Mesendoderm (in vitro differentiated cells): ENCODE measurements around the gene SDK1.

ENCODE experiments used
- DNase-seq: peaks from one replicate; pipeline ENCODE4 v3.0.0; 2013
- H2AK5ac ChIP-seq: 2 replicates; pipeline ENCODE4 v1.6.1; 2013; ENCODE audit warnings: low read length, inconsistent platforms
- H2BK120ac ChIP-seq: 2 replicates; pipeline ENCODE4 v1.6.1; 2013; ENCODE audit warnings: low read depth, mild to moderate bottlenecking, low read length, moderate library complexity, mixed read lengths
- H2BK15ac ChIP-seq: replicated peaks from 2 replicates; pipeline ENCODE4 v1.6.1; 2013; ENCODE audit warnings: low read depth, mild to moderate bottlenecking, moderate library complexity
- H2BK5ac ChIP-seq: 2 replicates; pipeline ENCODE4 v1.6.1; 2013; ENCODE audit warnings: low read length, inconsistent platforms
- H3K18ac ChIP-seq: 2 replicates; pipeline ENCODE4 v1.6.1; 2013; ENCODE audit warnings: mild to moderate bottlenecking, low read length, mixed read lengths
- H3K23ac ChIP-seq: one replicate; pipeline ENCODE4 v1.6.1; 2013; ENCODE audit warnings: low read length
- H3K27ac ChIP-seq: 2 replicates; pipeline ENCODE4 v1.5.1; 2013; ENCODE audit warnings: low read depth, mild to moderate bottlenecking, inconsistent platforms, low read length, moderate library complexity
- H3K27me3 ChIP-seq: 2 replicates; pipeline ENCODE4 v1.6.1; 2013; ENCODE audit warnings: low read length, control low read depth, mild to moderate bottlenecking, inconsistent platforms; ENCODE audit not compliant: insufficient read depth, poor library complexity
- H3K36me3 ChIP-seq: 2 replicates; pipeline ENCODE4 v1.6.1; 2013; ENCODE audit warnings: low read length, inconsistent platforms; ENCODE audit not compliant: control insufficient read depth, insufficient read depth
- H3K4ac ChIP-seq: one replicate; pipeline ENCODE4 v1.6.1; 2013; ENCODE audit warnings: low read depth, mild to moderate bottlenecking, low read length, moderate library complexity
- H3K4me1 ChIP-seq: 2 replicates; pipeline ENCODE4 v1.6.1; 2013; ENCODE audit warnings: low read depth, low read length, inconsistent platforms; ENCODE audit not compliant: control insufficient read depth
- H3K4me2 ChIP-seq: 2 replicates; pipeline ENCODE4 v1.6.1; 2013; ENCODE audit warnings: low read length
- H3K4me3 ChIP-seq: 2 replicates; pipeline ENCODE4 v1.5.1; 2013; ENCODE audit warnings: mild to moderate bottlenecking, low read length
- H3K56ac ChIP-seq: one replicate; pipeline ENCODE4 v1.6.1; 2013; ENCODE audit warnings: low read length
- H3K79me1 ChIP-seq: 2 replicates; pipeline ENCODE4 v1.6.1; 2013; ENCODE audit warnings: low read length, inconsistent platforms
- H3K79me2 ChIP-seq: 2 replicates; pipeline ENCODE4 v1.6.1; 2013; ENCODE audit warnings: mild to moderate bottlenecking, low read length; ENCODE audit not compliant: control insufficient read depth, insufficient read depth
- H3K9ac ChIP-seq: 2 replicates; pipeline ENCODE4 v1.6.1; 2013; ENCODE audit warnings: low read length, inconsistent platforms
- H4K5ac ChIP-seq: one replicate; pipeline ENCODE4 v1.6.1; 2013; ENCODE audit warnings: low read length
- H4K8ac ChIP-seq: one replicate; pipeline ENCODE4 v1.6.1; 2013; ENCODE audit warnings: low read depth, mild to moderate bottlenecking, control low read depth, low read length, moderate library complexity
- WGBS: extraction: QIAGEN DNeasy Blood & Tissue Kit; methylation state at CpG from one replicate; pipeline ENCODE4 v1.1.7; 2013; ENCODE audit warnings: low lambda C conversion rate, missing lambda C conversion rate; ENCODE audit not compliant: insufficient coverage; ENCODE audit errors: extremely low coverage; 5-methylcytosine and 5-hydroxymethylcytosine counted together

SDK1 gene

DNA sequence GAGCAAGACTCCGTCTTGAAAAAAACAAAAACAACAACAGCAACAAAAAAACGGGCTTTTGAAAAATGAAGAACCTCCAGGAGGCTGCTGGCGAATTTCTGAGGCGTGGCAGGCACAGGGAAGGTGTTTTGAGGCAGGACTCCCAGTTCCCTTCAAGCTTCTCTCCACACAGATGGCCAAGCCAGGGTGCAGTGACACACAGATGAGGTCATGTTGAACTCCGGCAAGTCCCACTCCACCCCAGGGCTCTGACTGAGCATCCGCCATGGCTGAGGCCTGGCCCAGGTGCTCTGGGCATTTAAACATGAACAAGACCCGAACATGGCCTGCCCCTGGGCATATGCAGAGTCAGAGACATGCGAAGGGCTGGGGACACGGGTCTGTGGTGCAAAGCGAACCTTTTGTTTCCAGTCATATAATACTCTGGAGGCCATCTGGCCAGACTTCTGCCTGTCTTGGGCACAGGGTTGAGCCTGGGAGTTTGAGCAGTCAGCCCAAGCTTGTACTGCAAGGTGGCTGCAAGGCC is 866.4 kb downstream of the SDK1 start:
- Histone ChIP-seq H2BK5ac (no peak overlapping the region), H3K79me1 (no peaks in the 10 kb centered on the region), H4K8ac (no peak overlapping the region), H3K4me1 (no peaks in the 10 kb centered on the region), H4K5ac (no peak overlapping the region), H3K18ac (no peak overlapping the region), H3K56ac (no peak overlapping the region), H3K9ac (no peak overlapping the region), H2BK120ac (no peak overlapping the region), H3K79me2 (no peaks in the 10 kb centered on the region), H3K4me2 (no peak overlapping the region), H3K23ac (no peak overlapping the region), H3K4me3 (no peak overlapping the region), H2AK5ac (no peak overlapping the region), H2BK15ac (no peak overlapping the region), H3K4ac (no peak overlapping the region), H3K27me3 (no peaks in the 10 kb centered on the region), H3K27ac (no peak overlapping the region), H3K36me3 (no peaks in the 10 kb centered on the region)
- no peak for DNase-seq
- WGBS = no CpG with 5 or more reads among the region's 10 CpGs

DNA sequence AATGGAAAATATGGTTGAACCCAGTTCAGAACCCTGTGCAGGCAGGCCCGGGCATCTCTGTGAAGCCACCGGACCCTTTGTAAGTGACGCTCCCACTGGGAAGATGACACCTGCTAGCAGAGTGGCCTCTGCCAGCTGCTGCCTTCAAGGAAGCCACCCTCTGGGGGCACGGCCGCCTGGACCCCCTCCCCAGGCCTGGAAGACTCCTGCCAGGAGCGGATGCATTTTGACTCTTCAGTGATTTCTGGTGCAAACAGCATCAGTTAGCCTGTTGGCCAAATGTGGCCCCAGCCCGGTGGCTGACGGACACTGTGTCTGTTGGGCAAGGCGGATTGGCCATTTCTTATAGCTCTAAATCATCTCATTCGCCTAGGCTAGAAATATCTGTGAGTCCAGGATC is 867.0 kb downstream of the SDK1 start:
- Histone ChIP-seq H3K4ac (no peak overlapping the region), H4K5ac (no peak overlapping the region), H3K56ac (no peak overlapping the region), H3K79me2 (no peaks in the 10 kb centered on the region), H2BK120ac (no peak overlapping the region), H3K4me2 (no peak overlapping the region), H2AK5ac (no peak overlapping the region), H3K36me3 (no peaks in the 10 kb centered on the region), H4K8ac (no peak overlapping the region), H3K23ac (no peak overlapping the region), H2BK15ac (no peak overlapping the region), H3K79me1 (no peaks in the 10 kb centered on the region), H3K18ac (no peak overlapping the region), H3K4me3 (no peak overlapping the region), H3K27ac (no peak overlapping the region), H3K4me1 (no peaks in the 10 kb centered on the region), H3K27me3 (no peaks in the 10 kb centered on the region), H3K9ac (no peak overlapping the region), H2BK5ac (no peak overlapping the region)
- WGBS = no CpG with 5 or more reads among the region's 10 CpGs
- DNase-seq = no peak

DNA sequence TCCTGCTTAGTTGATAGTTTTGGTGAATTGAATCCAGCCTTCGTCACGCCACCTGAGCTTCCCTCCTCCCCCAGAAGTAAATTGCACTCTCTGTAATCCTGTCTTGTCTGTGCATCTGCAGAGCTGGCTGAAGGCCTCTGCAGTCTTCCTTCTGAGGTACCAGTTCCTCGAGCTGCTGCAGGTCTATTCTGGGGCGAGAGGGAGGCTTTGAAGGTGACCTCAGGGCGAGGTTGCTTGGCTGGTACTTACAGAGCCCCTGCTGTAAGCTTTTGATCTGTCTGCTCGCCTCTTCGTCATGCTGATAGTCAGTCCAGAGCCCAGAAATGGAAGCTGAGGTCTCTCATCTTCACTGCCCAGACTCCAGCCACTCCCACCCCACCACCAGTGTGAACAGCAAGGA is 867.5 kb downstream of the SDK1 start:
- H3K36me3 ChIP-seq = no peaks in the 10 kb centered on the region
- H4K8ac ChIP-seq = no peak overlapping the region
- no peak overlapping the region for H3K4ac ChIP-seq
- H3K27ac ChIP-seq = no peak overlapping the region
- no peak overlapping the region for H2AK5ac ChIP-seq
- H3K27me3 ChIP-seq = no peaks in the 10 kb centered on the region
- WGBS = no CpG with 5 or more reads among the region's 7 CpGs
- no peak overlapping the region for H2BK120ac ChIP-seq
- no peaks in the 10 kb centered on the region for H3K79me2 ChIP-seq
- no peak overlapping the region for H3K23ac ChIP-seq
- H3K79me1 ChIP-seq = no peaks in the 10 kb centered on the region
- H2BK5ac ChIP-seq = no peak overlapping the region
- no peaks in the 10 kb centered on the region for H3K4me1 ChIP-seq
- H3K56ac ChIP-seq = no peak overlapping the region
- H3K9ac ChIP-seq = no peak overlapping the region
- H2BK15ac ChIP-seq = no peak overlapping the region
- no peak overlapping the region for H3K4me2 ChIP-seq
- DNase-seq = no peak
- H4K5ac ChIP-seq = no peak overlapping the region
- no peak overlapping the region for H3K4me3 ChIP-seq
- H3K18ac ChIP-seq = no peak overlapping the region

DNA sequence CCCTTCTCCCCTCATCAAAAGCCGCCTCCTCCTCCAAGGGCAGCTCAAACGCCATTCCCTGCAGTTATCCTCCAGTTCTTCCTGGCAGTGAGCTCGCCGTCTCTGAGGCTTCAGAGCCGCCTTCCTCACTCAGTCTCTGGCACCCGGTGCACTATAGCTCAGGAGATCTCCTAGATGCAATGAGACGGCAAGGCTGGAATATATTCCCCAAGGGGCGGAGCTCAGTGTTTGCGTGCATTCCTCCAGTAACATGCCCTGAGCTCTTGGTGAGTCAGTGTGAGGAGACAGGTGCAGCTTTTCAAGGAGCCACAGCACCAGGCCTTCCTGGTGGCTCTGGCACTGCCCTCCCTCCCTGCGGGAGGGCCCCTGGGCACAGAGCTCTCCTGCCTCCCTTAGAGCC is 868.4 kb downstream of the SDK1 start:
- H2BK5ac ChIP-seq = no peak overlapping the region
- H3K27me3 ChIP-seq = no peaks in the 10 kb centered on the region
- no peak overlapping the region for H2BK15ac ChIP-seq
- no peaks in the 10 kb centered on the region for H3K79me1 ChIP-seq
- H3K4me2 ChIP-seq = no peak overlapping the region
- H2AK5ac ChIP-seq = no peak overlapping the region
- H3K79me2 ChIP-seq = no peaks in the 10 kb centered on the region
- DNase-seq = no peak
- H3K4ac ChIP-seq = no peak overlapping the region
- H2BK120ac ChIP-seq = no peak overlapping the region
- H4K8ac ChIP-seq = no peak overlapping the region
- H3K36me3 ChIP-seq = no peaks in the 10 kb centered on the region
- H3K9ac ChIP-seq = no peak overlapping the region
- H3K4me1 ChIP-seq = no peaks in the 10 kb centered on the region
- no peak overlapping the region for H3K56ac ChIP-seq
- H3K18ac ChIP-seq = no peak overlapping the region
- no peak overlapping the region for H3K27ac ChIP-seq
- H4K5ac ChIP-seq = no peak overlapping the region
- no CpG with 5 or more reads among the region's 10 CpGs for WGBS
- no peak overlapping the region for H3K23ac ChIP-seq
- H3K4me3 ChIP-seq = no peak overlapping the region

DNA sequence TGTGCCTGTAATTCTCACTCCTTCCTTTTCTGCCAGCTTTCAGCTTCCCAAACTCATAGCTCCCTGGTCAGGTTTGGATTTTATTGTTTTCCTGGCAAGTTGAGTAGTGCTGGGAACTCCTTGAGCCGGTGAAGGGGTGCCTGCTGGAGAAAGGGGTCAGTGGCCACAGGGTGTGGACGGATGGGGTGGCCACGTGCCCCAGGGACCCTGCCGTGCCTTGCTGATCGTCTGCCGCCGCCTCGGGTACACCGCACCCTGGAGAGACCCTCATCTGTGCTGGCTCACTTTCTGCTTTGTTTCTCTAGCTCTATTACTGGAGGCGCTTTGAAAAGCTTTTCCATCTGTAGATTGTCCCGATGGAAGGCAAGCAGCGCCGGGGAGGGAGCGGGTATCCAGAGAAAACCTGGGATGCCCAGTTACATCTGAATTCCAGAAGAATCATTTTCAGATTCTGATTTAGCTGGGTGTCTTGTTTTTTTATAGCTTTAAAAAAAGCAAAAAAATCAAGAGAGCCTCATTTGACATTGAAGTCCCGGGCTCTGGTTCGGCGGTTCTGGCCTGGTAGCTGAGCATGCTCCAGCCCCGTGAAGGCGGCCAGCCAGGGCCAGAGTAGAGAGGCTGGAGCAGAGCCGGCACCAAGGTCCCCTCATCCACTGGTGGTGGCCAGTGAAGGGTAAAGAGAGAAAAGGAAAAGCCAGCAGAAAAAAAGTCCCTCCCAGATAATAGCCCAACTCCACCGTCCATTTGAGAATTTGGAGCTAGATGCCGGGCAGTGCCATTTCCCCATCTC is 870.1 kb downstream of the SDK1 start:
- H3K79me2 ChIP-seq = no peaks in the 10 kb centered on the region
- no peak overlapping the region for H2AK5ac ChIP-seq
- no peaks in the 10 kb centered on the region for H3K4me1 ChIP-seq
- WGBS = no CpG with 5 or more reads among the region's 22 CpGs
- H2BK120ac ChIP-seq = no peak overlapping the region
- H3K36me3 ChIP-seq = no peaks in the 10 kb centered on the region
- no peak overlapping the region for H3K4ac ChIP-seq
- no peak overlapping the region for H4K5ac ChIP-seq
- no peak overlapping the region for H3K23ac ChIP-seq
- H4K8ac ChIP-seq = no peak overlapping the region
- H2BK15ac ChIP-seq = no peak overlapping the region
- H3K79me1 ChIP-seq = no peaks in the 10 kb centered on the region
- no peaks in the 10 kb centered on the region for H3K27me3 ChIP-seq
- H3K56ac ChIP-seq = no peak overlapping the region
- no peak overlapping the region for H2BK5ac ChIP-seq
- no peak overlapping the region for H3K4me3 ChIP-seq
- no peak overlapping the region for H3K4me2 ChIP-seq
- H3K9ac ChIP-seq = no peak overlapping the region
- no peak for DNase-seq
- no peak overlapping the region for H3K27ac ChIP-seq
- H3K18ac ChIP-seq = no peak overlapping the region

DNA sequence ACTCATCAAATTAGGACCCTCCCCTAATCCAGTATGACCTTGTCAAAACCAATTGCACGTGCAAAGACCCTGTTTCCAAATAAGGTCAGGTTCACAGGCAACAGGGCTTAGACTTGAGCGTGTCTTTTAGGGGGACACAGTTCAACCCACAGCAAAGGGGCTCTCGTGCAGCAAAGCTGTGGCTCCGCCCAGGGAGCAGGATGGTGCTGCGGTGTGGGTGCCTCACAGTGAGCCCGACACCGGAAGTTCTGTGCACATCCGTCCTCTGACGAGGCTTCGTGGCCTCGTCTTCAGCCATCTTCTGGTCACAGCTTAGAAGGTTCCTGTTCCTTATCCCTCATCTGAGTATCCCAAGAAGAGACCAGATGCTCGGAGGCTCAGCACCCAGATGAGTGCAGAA is 871.8 kb downstream of the SDK1 start:
- H3K79me2 ChIP-seq = no peaks in the 10 kb centered on the region
- no peaks in the 10 kb centered on the region for H3K36me3 ChIP-seq
- DNase-seq = no peak
- H3K4me3 ChIP-seq = no peak overlapping the region
- H3K18ac ChIP-seq = no peak overlapping the region
- no peak overlapping the region for H2BK5ac ChIP-seq
- H4K5ac ChIP-seq = no peak overlapping the region
- H3K9ac ChIP-seq = no peak overlapping the region
- no peak overlapping the region for H3K23ac ChIP-seq
- H2BK15ac ChIP-seq = no peak overlapping the region
- no peak overlapping the region for H3K4ac ChIP-seq
- no peak overlapping the region for H3K56ac ChIP-seq
- H2AK5ac ChIP-seq = no peak overlapping the region
- H3K27ac ChIP-seq = no peak overlapping the region
- H2BK120ac ChIP-seq = no peak overlapping the region
- H3K27me3 ChIP-seq = no peaks in the 10 kb centered on the region
- no peak overlapping the region for H4K8ac ChIP-seq
- H3K4me2 ChIP-seq = no peak overlapping the region
- no CpG with 5 or more reads among the region's 12 CpGs for WGBS
- no peaks in the 10 kb centered on the region for H3K4me1 ChIP-seq
- H3K79me1 ChIP-seq = no peaks in the 10 kb centered on the region
